Erythroblast (primary cell): Measurements from ENCODE around the gene LIAS.

ENCODE experiments used
- DNase-seq, 2 experiments: peaks; one replicate each; lab custom pipeline; 2025; lab: John Stamatoyannopoulos, UW
- GATA1 ChIP-seq: IDR thresholded peaks from 2 replicates; pipeline ENCODE4 v1.6.1; 2011; ENCODE audit warnings: low read depth, mild to moderate bottlenecking, control low read depth, low read length, moderate library complexity
- POLR2A ChIP-seq: IDR thresholded peaks from 2 replicates; pipeline ENCODE4 v1.6.1; 2011; ENCODE audit warnings: mild to moderate bottlenecking, low read length

The LIAS gene

GRCh38 chr4:39467464-39467863 lies 8.6 kb downstream of the LIAS start:
- DNase-seq = no peak
- TF ChIP-seq POLR2A (no peak), GATA1 (no peak)

- peak; percentile 77 to 82 for DNase-seq
- TF ChIP-seq GATA1 (no peak), POLR2A (no peak)
Observed at GRCh38 chr4:39469429-39470077, 10.7 kb downstream of the LIAS start.

- no peak for DNase-seq
- TF ChIP-seq GATA1 = no peak
- no peak for TF ChIP-seq POLR2A
Observed at GRCh38 chr4:39470402-39470801, 11.5 kb downstream of the LIAS start.

GRCh38 chr4:39472396-39472795 lies 13.5 kb downstream of the LIAS start:
- no peak for DNase-seq
- no peak for TF ChIP-seq POLR2A

- TF ChIP-seq POLR2A = no peak
- no peak for TF ChIP-seq GATA1
- no peak for DNase-seq
Observed at GRCh38 chr4:39476187-39476895, 17.5 kb downstream of the LIAS start.

- no peak for TF ChIP-seq POLR2A
- no peak for DNase-seq
Observed at GRCh38 chr4:39480251-39480650, 21.4 kb downstream of the LIAS start.

- TF ChIP-seq POLR2A = no peak
- TF ChIP-seq GATA1 = no peak
- no peak for DNase-seq
Observed at GRCh38 chr4:39480902-39481695, 22.2 kb downstream of the LIAS start.

GRCh38 chr4:39484582-39485272 lies 25.9 kb downstream of the LIAS start:
- no peak for DNase-seq
- no peak for TF ChIP-seq GATA1
- no peak for TF ChIP-seq POLR2A

GRCh38 chr4:39486221-39486804 lies 27.5 kb downstream of the LIAS start:
- no peak for TF ChIP-seq POLR2A
- TF ChIP-seq GATA1 = no peak
- peak in 1 of 2 experiments; percentile 11 for DNase-seq

GRCh38 chr4:39490322-39490721 lies 31.5 kb downstream of the LIAS start:
- no peak for DNase-seq
- TF ChIP-seq POLR2A = no peak
- no peak for TF ChIP-seq GATA1

- DNase-seq = no peak
- no peak for TF ChIP-seq POLR2A
Observed at GRCh38 chr4:39494354-39494753, 35.5 kb downstream of the LIAS start.

- TF ChIP-seq GATA1 = no peak
- no peak for TF ChIP-seq POLR2A
- no peak for DNase-seq
Observed at GRCh38 chr4:39495446-39496213, 36.8 kb downstream of the LIAS start.
